ENCODE results near the gene CRAMP1.

CRAMP1 gene

GRCh38 chr16:1707193-1707790 lies 95.1 kb downstream of the CRAMP1 start:
- no peak for TF ChIP-seq CTCF (IDR thresholded peaks at IDR 0.05; ENCODE audit: insufficient read depth, low read length, missing control alignments)
- peak overlapping the region; percentile 99 for H3K4me3 ChIP-seq (ENCODE audit: low read depth, low read length)
- ChIA-PET POLR2A (interaction anchor here (1.2 kb wide), 1 partner anchor 67 kb away, joined by 3 read pairs; no protein-coding TSS in a partner anchor), CTCF (interaction anchor here (0.8 to 5.1 kb wide), 13 partner anchors 13 to 96 kb away, joined by 3 to 66 read pairs (median 7); partner anchors contain the start of genes EME2, JPT2, MRPS34 and NUBP2)
- no peak for DNase-seq (ENCODE audit: low read depth, low spot score)

GRCh38 chr16:1708083-1708767 lies 96.1 kb downstream of the CRAMP1 start:
- DNase-seq (ENCODE audit: low read depth, low spot score), result no peak
- TF ChIP-seq CTCF (IDR thresholded peaks at IDR 0.05; ENCODE audit: insufficient read depth, low read length, missing control alignments), result no peak
- H3K4me3 ChIP-seq (ENCODE audit: low read depth, low read length), result peak overlapping the region; percentile 99
- POLR2A ChIA-PET, result no interaction called here
- CTCF ChIA-PET, result interaction anchor here (1.0 to 5.1 kb wide), 11 partner anchors 8 to 97 kb away, joined by 3 to 66 read pairs (median 6); partner anchors contain the start of genes EME2, JPT2, MRPS34 and NUBP2

- no peak for DNase-seq (ENCODE audit: low read depth, low spot score)
- CTCF ChIA-PET, result interaction anchor here (1.9 to 5.1 kb wide), 4 partner anchors 9 to 56 kb away, joined by 6 to 66 read pairs (median 15); no protein-coding TSS in a partner anchor
These were observed 96.6 kb downstream of the CRAMP1 start for GRCh38 chr16:1708768-1709180.

GRCh38 chr16:1709356-1709755 lies 97.2 kb downstream of the CRAMP1 start:
- CTCF ChIA-PET, result interaction anchor here (1.9 to 5.1 kb wide), 2 partner anchors 9 to 20 kb away, joined by 6 to 66 read pairs; no protein-coding TSS in a partner anchor
- no peak for DNase-seq (ENCODE audit: low read depth, low spot score)
- TF ChIP-seq CTCF (IDR thresholded peaks at IDR 0.05; ENCODE audit: insufficient read depth, low read length, missing control alignments), result no peak
- POLR2A ChIA-PET, result no interaction called here
- H3K4me3 ChIP-seq (ENCODE audit: low read depth, low read length), result no peak overlapping the region

More at GRCh38 chr16:1708768-1709180, 96.6 kb downstream of the CRAMP1 start:
- POLR2A ChIA-PET, result no interaction called here
- no peak for TF ChIP-seq CTCF (IDR thresholded peaks at IDR 0.05; ENCODE audit: insufficient read depth, low read length, missing control alignments)
- no peak overlapping the region; the same call in 1 of the 2 replicates for H3K4me3 ChIP-seq (ENCODE audit: low read depth, low read length)

GRCh38 chr16:1710811-1711507 lies 98.8 kb downstream of the CRAMP1 start:
- CTCF ChIA-PET, result interaction anchor here (1.2 kb wide), 1 partner anchor 113 kb away, joined by 3 read pairs; no protein-coding TSS in a partner anchor
- TF ChIP-seq CTCF (IDR thresholded peaks at IDR 0.05; ENCODE audit: insufficient read depth, low read length, missing control alignments), result no peak
- POLR2A ChIA-PET, result interaction anchor here (0.8 kb wide), 1 partner anchor 33 kb away, joined by 3 read pairs; the partner anchor contains the start of gene JPT2
- no peak for DNase-seq (ENCODE audit: low read depth, low spot score)
- no peak overlapping the region for H3K4me3 ChIP-seq (ENCODE audit: low read depth, low read length)

All from AG04449 (cell line).